GM21367 (cell line): ENCODE measurements around the gene MED25.

Experiments used
- ATAC-seq: cut with Tn5 transposase; IDR thresholded peaks from one replicate; pipeline ENCODE4 v1.9.1; 2021; ENCODE audit not compliant: unreplicated experiment

Gene MED25

GRCh38 chr19:49817964-49818648 lies at the start of gene MED25:
TSS of gene MED25 (plus strand) at chr19:49818289. CDS start at chr19:49818342, 53 bp downstream.
- peak; percentile 58 for ATAC-seq

- no peak for ATAC-seq
Observed at GRCh38 chr19:49770529-49770928, 47.6 kb upstream of the MED25 start.

GRCh38 chr19:49771674-49772139 lies 46.4 kb upstream of the MED25 start:
- no peak for ATAC-seq

- ATAC-seq = no peak
Observed at GRCh38 chr19:49772850-49773432, 45.1 kb upstream of the MED25 start.

- ATAC-seq = no peak
Observed at GRCh38 chr19:49773663-49774350, 44.3 kb upstream of the MED25 start.

GRCh38 chr19:49774969-49775368 lies 43.1 kb upstream of the MED25 start:
- no peak for ATAC-seq

GRCh38 chr19:49775742-49776370 lies 42.2 kb upstream of the MED25 start:
- ATAC-seq = no peak

GRCh38 chr19:49776371-49776764 lies 41.7 kb upstream of the MED25 start:
- ATAC-seq = no peak

- ATAC-seq = no peak
Observed at GRCh38 chr19:49779731-49780555, 38.1 kb upstream of the MED25 start.

- ATAC-seq = no peak
Observed at GRCh38 chr19:49780861-49781260, 37.2 kb upstream of the MED25 start.

- ATAC-seq = no peak
Observed at GRCh38 chr19:49781394-49781793, 36.7 kb upstream of the MED25 start.

GRCh38 chr19:49782515-49782914 lies 35.6 kb upstream of the MED25 start:
- ATAC-seq = no peak

GRCh38 chr19:49786376-49786820 lies 31.7 kb upstream of the MED25 start:
- no peak for ATAC-seq

GRCh38 chr19:49787746-49788145 lies 30.3 kb upstream of the MED25 start:
- no peak for ATAC-seq

- no peak for ATAC-seq
Observed at GRCh38 chr19:49788857-49789256, 29.2 kb upstream of the MED25 start.

GRCh38 chr19:49790866-49791265 lies 27.2 kb upstream of the MED25 start:
- no peak for ATAC-seq

- ATAC-seq = no peak
Observed at GRCh38 chr19:49791776-49792445, 26.2 kb upstream of the MED25 start.

GRCh38 chr19:49792829-49793560 lies 25.1 kb upstream of the MED25 start:
- ATAC-seq = no peak

- ATAC-seq = no peak
Observed at GRCh38 chr19:49793561-49793840, 24.6 kb upstream of the MED25 start.

- no peak for ATAC-seq
Observed at GRCh38 chr19:49795615-49796014, 22.5 kb upstream of the MED25 start.
